ENCODE results near the gene CLIC5.

DNA sequence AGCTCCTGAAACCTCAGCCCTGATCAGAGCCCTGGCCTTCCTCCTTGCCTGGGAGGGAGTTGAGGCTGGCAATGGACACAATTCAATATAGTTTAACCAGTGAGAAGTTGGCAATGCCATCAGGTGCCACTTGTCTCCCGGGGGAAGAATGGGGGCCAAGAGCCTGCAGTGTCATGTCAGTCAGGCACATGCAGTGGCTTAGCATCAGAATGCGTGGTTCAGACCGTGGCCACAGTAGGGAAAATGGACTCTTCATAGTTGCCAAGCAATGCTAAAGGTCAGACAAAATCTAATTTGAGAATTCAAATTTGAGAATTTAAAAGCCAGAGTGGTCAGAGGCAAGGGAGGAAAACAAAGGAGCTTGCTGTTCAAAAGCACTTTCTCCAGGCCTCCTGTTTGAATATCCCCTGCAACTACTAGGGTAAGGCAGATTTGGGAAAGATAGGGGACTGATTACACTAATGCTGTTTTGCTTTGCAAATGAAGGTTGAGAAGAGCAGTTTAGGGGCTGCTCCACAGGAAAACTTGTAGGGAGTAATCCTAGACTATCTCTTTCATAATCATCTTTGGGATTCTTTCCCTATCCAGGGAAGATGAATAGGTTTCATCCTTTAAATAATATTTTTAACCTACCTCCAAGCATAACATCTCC, 33.1 kb upstream of the CLIC5 start:
- TF ChIP-seq EZH2 (IDR thresholded peaks at IDR 0.05; ENCODE audit: low read length) = no peak
- TF ChIP-seq, protein P1, sequence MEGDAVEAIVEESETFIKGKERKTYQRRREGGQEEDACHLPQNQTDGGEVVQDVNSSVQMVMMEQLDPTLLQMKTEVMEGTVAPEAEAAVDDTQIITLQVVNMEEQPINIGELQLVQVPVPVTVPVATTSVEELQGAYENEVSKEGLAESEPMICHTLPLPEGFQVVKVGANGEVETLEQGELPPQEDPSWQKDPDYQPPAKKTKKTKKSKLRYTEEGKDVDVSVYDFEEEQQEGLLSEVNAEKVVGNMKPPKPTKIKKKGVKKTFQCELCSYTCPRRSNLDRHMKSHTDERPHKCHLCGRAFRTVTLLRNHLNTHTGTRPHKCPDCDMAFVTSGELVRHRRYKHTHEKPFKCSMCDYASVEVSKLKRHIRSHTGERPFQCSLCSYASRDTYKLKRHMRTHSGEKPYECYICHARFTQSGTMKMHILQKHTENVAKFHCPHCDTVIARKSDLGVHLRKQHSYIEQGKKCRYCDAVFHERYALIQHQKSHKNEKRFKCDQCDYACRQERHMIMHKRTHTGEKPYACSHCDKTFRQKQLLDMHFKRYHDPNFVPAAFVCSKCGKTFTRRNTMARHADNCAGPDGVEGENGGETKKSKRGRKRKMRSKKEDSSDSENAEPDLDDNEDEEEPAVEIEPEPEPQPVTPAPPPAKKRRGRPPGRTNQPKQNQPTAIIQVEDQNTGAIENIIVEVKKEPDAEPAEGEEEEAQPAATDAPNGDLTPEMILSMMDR (optimal IDR thresholded peaks at IDR 0.05 in 1 of 3, IDR thresholded peaks at IDR 0.05 in 1 of 3, conservative IDR thresholded peaks at IDR 0.05 in 1 of 3; ENCODE audit: extremely low read depth in 1 of 3, insufficient read depth in 2 of 3, low read length in 3 of 3) = no peak
